GM12878 (cell line): ENCODE results near the gene PGC. TPM values are rescaled to one million over a fixed set of nuclear protein-coding genes. Genes with fewer than 3 reads are reported as not detected.
A peak's percentile ranks its signal among the peaks of the same experiment; 100 is the strongest.

Experiments
- ATF7 ChIP-seq: fragments of 450-650 bp; IDR thresholded peaks from 2 replicates; pipeline ENCODE4 v1.6.1; 2016; ENCODE audit warnings: low read depth, mild to moderate bottlenecking
- BMI1 ChIP-seq: fragments of 450-650 bp; IDR thresholded peaks from 2 replicates; pipeline ENCODE4 v1.6.1; 2016; ENCODE audit warnings: mild to moderate bottlenecking, moderate library complexity, borderline replicate concordance
- CBX5 ChIP-seq: sonication (generic); IDR thresholded peaks from 2 replicates; pipeline ENCODE4 v1.6.1; 2016; ENCODE audit warnings: low read depth, moderate library complexity, mild to moderate bottlenecking, inconsistent platforms
- CHD2 ChIP-seq: IDR thresholded peaks from 2 replicates; pipeline ENCODE4 v1.6.1; 2011; ENCODE audit warnings: low read depth, low read length, improper control_type of control experiment, borderline replicate concordance
- CUX1 ChIP-seq: IDR thresholded peaks from 2 replicates; pipeline ENCODE4 v1.6.1; 2012; ENCODE audit warnings: improper control_type of control experiment, low read depth, low read length; ENCODE audit not compliant: insufficient replicate concordance
- ESRRA ChIP-seq: IDR thresholded peaks from 2 replicates; pipeline ENCODE4 v1.6.1; 2012; ENCODE audit warnings: mild to moderate bottlenecking, low read length, improper control_type of control experiment
- HDAC2 ChIP-seq: fragments of 200-600 bp; sonication (generic); IDR thresholded peaks from 2 replicates; pipeline ENCODE4 v1.6.1; 2017
- MXI1 ChIP-seq: fragments of 150-350 bp; IDR thresholded peaks from 2 replicates; pipeline ENCODE4 v1.6.1; 2011; ENCODE audit warnings: low read depth, mild to moderate bottlenecking, inconsistent platforms, low read length, improper control_type of control experiment
- POLR2A ChIP-seq: IDR thresholded peaks from 2 replicates; pipeline ENCODE4 v1.6.1; 2011; ENCODE audit warnings: low read depth, mild to moderate bottlenecking, low read length
- RFX5 ChIP-seq: IDR thresholded peaks from 2 replicates; pipeline ENCODE4 v1.6.1; 2011; ENCODE audit warnings: low read depth, low read length, improper control_type of control experiment
- SIN3A ChIP-seq: IDR thresholded peaks from 2 replicates; pipeline ENCODE4 v1.6.1; 2012; ENCODE audit warnings: low read depth, low read length, improper control_type of control experiment
- SIX5 ChIP-seq: IDR thresholded peaks from 2 replicates; pipeline ENCODE4 v1.6.1; 2011; ENCODE audit warnings: mild to moderate bottlenecking, low read depth, low read length, moderate library complexity; ENCODE audit not compliant: severe bottlenecking
- SP1 ChIP-seq: IDR thresholded peaks from one replicate; pipeline ENCODE4 v1.6.1; 2011; ENCODE audit warnings: low read depth, low read length
- STAT1 ChIP-seq: fragments of 450-650 bp; conservative IDR thresholded peaks from 2 replicates; pipeline ENCODE4 v1.6.1; 2014; ENCODE audit warnings: antibody characterized with exemption, mild to moderate bottlenecking
- ZBTB33 ChIP-seq: fragments of 450-650 bp; IDR thresholded peaks from 2 replicates; pipeline ENCODE4 v1.6.1; 2017; ENCODE audit warnings: mild to moderate bottlenecking
- ZSCAN29 ChIP-seq: fragments of 450-650 bp; IDR thresholded peaks from 2 replicates; pipeline ENCODE4 v1.6.1; 2017; ENCODE audit warnings: mild to moderate bottlenecking, moderate library complexity
- polyA plus RNA-seq, 11 experiments: library from polyadenylated mRNA; depleted of rRNA in 4 of 11; unstranded in 6 of 11; stranded (reverse) in 5 of 11; fragments of >200 nt; fragmentation: Nextera tagmentation in 4 of 11; fragmentation: Illumina TruSeq in 1 of 11; extraction: Ambion mirVana in 4 of 11; extraction: Trizol in 1 of 11; gene quantifications; 1 replicate in 1 of 11; 2 replicates in 10 of 11; pipeline versions ENCODE4 v1.2.1 to v1.2.3, GENCODE V29; 2011 to 2016; ENCODE audit warnings: inconsistent platforms in 2 of 11, missing spikeins in 2 of 11, low read depth in 1 of 11
- total RNA-seq, 4 experiments: library from RNA; depleted of rRNA in 3 of 4; stranded (reverse); fragments of >200 nt in 3 of 4; fragmentation: Illumina TruSeq in 1 of 4; extraction: Trizol in 1 of 4; gene quantifications; 2 replicates each; pipeline versions ENCODE4 v1.2.1 to v1.2.3, GENCODE V29; 2013 to 2021
- TF ChIP-seq, protein P1 (sequence below): fragments of 450-650 bp; conservative IDR thresholded peaks from 2 replicates; pipeline ENCODE4 v1.6.1; 2017; ENCODE audit warnings: mild to moderate bottlenecking, moderate library complexity
- TF ChIP-seq, protein P2 (sequence below): fragments of 150-350 bp; IDR thresholded peaks from 2 replicates; pipeline ENCODE4 v1.6.1; 2016; ENCODE audit warnings: low read depth, low read length

The PGC gene
- total and polyA plus RNA-seq, 10 of the 15 experiments (the other 5 are each of a cell fraction or from before 2014, with no cell fraction given): 0.26 TPM; not detected in 9

DNA sequence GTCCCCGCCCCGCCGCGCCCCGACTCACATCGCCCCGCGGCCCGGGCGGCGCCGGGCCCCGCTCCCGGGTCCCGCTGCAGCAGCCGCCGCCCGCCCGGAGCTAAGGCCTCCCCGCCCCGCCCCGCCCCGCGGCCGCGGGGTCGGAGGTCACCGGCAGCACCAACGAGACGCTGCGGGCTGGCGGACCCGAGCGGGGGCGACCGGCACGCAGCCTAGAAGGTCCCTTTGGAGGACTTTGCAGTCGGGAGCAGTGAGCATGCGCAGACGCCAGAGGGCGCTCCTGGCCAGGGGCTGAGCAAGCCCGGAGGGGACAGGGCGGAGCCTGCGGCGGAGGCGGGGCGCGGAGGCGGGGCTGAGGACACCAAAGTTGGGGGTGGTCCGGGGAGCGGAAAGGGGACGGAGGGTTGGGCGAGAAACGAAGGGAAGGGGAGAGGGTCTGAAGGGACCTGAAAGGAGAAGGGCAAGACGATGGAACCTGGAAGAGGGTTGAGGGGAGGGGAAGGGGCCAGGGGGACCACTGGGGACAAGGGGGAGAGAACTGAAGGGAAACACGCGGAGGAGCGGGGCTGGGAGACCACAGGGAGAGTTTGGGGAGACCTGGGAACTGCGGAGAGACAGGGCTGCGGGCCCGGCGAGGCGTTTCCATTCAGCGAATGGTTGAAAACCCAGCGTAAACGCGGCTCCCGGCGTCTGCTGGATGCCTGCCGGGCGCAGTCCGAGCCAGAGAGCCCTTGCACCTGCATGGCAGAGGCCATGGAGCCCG is 32.8 kb upstream of the PGC start, which contains the start of gene FRS3 (continued):
- TF ChIP-seq CUX1: no peak
- TF ChIP-seq POLR2A: no peak
- TF ChIP-seq ZBTB33: no peak
- TF ChIP-seq ESRRA: peak; percentile 82; the same call in 1 of the 2 replicates
- TF ChIP-seq, protein P1, sequence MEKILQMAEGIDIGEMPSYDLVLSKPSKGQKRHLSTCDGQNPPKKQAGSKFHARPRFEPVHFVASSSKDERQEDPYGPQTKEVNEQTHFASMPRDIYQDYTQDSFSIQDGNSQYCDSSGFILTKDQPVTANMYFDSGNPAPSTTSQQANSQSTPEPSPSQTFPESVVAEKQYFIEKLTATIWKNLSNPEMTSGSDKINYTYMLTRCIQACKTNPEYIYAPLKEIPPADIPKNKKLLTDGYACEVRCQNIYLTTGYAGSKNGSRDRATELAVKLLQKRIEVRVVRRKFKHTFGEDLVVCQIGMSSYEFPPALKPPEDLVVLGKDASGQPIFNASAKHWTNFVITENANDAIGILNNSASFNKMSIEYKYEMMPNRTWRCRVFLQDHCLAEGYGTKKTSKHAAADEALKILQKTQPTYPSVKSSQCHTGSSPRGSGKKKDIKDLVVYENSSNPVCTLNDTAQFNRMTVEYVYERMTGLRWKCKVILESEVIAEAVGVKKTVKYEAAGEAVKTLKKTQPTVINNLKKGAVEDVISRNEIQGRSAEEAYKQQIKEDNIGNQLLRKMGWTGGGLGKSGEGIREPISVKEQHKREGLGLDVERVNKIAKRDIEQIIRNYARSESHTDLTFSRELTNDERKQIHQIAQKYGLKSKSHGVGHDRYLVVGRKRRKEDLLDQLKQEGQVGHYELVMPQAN: peak; percentile 41; the same call in 1 of the 2 replicates
- peak; percentile 64 for TF ChIP-seq SP1
- peak; percentile 41 for TF ChIP-seq SIX5
- TF ChIP-seq SIN3A: peak; percentile 83; the same call in 1 of the 2 replicates
- TF ChIP-seq, protein P2, sequence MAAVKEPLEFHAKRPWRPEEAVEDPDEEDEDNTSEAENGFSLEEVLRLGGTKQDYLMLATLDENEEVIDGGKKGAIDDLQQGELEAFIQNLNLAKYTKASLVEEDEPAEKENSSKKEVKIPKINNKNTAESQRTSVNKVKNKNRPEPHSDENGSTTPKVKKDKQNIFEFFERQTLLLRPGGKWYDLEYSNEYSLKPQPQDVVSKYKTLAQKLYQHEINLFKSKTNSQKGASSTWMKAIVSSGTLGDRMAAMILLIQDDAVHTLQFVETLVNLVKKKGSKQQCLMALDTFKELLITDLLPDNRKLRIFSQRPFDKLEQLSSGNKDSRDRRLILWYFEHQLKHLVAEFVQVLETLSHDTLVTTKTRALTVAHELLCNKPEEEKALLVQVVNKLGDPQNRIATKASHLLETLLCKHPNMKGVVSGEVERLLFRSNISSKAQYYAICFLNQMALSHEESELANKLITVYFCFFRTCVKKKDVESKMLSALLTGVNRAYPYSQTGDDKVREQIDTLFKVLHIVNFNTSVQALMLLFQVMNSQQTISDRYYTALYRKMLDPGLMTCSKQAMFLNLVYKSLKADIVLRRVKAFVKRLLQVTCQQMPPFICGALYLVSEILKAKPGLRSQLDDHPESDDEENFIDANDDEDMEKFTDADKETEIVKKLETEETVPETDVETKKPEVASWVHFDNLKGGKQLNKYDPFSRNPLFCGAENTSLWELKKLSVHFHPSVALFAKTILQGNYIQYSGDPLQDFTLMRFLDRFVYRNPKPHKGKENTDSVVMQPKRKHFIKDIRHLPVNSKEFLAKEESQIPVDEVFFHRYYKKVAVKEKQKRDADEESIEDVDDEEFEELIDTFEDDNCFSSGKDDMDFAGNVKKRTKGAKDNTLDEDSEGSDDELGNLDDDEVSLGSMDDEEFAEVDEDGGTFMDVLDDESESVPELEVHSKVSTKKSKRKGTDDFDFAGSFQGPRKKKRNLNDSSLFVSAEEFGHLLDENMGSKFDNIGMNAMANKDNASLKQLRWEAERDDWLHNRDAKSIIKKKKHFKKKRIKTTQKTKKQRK: no peak
- TF ChIP-seq CBX5: no peak
- no peak for TF ChIP-seq BMI1
- TF ChIP-seq ZSCAN29: 0 out of 2 replicates have a peak, but pooled peaks have one; percentile 25
- TF ChIP-seq HDAC2: no peak
- TF ChIP-seq STAT1: no peak
- peak; percentile 68; the same call in 1 of the 2 replicates for TF ChIP-seq MXI1
- TF ChIP-seq CHD2: peak; percentile 71
- no peak for TF ChIP-seq ATF7
- TF ChIP-seq RFX5: no peak
